HG03571 (cell line): ENCODE results near the gene COQ8B.
A peak's percentile ranks its signal among the peaks of the same experiment; 100 is the strongest.
"Not testable (repeated sequence)": the region's sequence is repeated elsewhere in the genome, so short reads cannot be mapped to it uniquely, and the experiment has no call there.

Source experiments
- ATAC-seq: cut with Tn5 transposase; IDR thresholded peaks from one replicate; pipeline ENCODE4 v1.9.1; 2021; ENCODE audit not compliant: unreplicated experiment

The COQ8B gene

DNA sequence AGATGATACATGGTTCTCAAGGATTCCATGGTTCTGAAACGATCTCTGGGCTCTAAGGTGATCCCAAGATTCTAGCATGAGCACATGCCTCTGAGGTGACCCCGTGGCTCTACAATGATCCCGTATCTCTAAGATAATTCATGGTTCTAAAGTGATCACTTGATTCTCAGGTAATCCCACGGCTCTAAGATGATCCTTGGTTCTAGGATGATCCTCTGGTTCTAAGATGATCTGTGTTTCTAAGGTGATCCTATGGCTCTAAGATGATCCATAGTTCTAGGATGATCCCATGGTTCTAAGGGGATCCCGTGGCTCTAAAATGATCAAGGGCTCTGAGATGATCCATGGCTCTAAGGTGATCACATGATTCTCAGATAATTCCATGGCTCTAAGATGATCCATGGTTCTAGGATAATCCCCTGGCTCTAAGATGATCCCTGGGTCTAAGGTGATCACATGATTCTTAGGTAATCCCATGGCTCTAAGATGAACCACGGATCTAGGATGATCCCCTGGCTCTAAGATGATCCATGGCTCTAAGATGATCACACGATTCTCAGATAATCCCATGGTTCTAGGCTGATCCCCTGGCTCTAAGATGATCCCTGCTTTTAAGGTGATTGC, 47.6 kb downstream of the COQ8B start:
- no peak for ATAC-seq

DNA sequence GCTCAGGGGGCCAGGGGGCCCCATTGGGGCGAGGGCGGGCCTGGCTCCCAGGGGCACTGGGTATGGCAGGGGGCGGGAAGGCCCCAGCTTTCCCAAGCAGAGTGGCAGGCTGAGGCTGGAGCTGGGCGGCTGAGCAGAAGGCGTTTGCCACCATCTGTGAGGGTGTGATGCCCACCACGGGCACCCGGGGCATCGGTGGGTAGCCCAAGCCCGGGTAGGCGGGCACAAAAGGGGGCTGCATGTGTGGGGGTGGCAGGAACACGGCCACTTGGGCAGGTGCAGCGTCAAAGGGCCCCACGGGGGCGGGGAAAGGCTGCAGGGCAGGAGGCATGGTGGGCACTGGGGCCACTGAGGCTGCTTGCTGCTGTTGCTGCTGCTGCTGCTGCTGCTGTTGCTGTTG, 49.1 kb downstream of the COQ8B start:
- ATAC-seq, result no peak

DNA sequence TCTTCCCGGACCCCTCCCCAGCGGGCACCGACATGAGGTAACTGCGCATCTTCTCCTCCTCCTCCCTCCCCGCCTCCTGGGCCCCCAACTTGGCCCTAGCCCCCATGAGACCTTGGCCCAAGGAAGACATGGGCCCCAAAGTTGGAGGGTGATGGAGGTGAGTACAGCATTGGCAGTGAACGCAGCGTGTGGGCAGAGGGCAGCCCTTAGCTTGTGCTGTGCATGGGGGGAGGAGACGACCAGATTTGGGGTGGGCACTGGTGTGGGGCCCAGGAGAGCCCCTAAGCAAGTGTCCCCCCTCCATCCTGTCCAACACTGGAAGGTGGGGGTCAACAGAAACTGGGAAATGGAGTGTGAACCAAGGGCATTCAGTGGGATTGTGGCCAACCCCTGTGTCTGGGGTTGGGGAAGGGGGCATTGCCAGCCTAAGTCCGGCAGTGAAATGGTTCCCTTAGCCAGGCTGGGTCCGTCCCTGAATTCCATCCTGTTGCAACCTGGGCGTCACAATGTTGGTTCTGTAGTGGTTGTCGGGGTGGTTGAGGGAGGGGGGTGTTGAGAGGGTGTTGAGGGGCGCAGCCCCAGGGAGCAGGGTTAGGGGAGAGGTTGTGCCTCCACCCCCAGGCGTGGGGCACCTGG, 49.8 kb downstream of the COQ8B start:
- no peak for ATAC-seq

DNA sequence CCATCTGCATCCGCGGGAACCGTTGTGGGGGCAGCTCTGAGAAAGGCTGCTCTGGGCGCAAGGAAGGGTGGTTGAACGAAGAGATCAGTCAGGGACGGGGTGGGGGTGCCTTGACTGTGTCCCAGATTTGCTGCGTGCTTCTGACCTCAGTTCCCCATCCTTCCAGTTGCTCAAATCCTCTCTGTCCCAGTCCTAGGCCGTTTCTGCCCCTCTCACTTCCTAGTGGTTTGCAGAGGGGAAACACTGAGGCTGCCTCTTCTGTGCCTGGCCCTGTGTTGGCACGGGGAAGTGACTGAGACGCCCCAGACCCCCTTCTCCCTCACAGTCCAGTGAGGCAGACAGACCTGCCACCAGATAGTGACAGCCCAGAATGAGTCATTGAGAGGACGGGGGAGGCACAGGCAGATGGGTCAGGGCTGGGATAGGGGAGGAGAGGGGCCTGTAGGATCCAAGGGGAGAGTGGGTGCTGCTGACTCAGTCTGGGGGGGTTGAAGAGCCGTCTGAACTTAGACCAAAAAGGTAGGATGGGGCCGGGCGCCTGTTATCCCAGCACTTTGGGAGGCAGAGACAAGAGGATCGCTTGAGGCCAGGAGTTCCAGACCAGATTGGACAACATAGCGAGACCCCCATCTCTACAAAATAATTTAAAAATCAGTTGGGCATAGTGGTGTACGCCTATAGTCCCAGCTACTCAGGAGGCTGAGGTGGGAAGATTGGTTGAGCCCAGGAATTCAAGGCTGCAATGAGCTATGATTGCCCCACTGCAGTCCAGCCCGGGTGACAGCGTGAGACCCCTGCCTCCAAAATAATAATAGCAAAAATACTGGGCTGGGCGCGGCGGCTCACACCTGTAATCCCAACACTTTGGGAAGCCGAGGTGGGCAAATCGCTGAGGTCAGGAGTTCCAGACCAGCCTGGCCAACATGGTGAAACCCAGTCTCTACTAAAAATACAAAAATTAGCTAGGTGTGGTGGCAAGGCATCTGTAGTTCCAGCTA, 52.7 kb downstream of the COQ8B start:
- no peak for ATAC-seq

DNA sequence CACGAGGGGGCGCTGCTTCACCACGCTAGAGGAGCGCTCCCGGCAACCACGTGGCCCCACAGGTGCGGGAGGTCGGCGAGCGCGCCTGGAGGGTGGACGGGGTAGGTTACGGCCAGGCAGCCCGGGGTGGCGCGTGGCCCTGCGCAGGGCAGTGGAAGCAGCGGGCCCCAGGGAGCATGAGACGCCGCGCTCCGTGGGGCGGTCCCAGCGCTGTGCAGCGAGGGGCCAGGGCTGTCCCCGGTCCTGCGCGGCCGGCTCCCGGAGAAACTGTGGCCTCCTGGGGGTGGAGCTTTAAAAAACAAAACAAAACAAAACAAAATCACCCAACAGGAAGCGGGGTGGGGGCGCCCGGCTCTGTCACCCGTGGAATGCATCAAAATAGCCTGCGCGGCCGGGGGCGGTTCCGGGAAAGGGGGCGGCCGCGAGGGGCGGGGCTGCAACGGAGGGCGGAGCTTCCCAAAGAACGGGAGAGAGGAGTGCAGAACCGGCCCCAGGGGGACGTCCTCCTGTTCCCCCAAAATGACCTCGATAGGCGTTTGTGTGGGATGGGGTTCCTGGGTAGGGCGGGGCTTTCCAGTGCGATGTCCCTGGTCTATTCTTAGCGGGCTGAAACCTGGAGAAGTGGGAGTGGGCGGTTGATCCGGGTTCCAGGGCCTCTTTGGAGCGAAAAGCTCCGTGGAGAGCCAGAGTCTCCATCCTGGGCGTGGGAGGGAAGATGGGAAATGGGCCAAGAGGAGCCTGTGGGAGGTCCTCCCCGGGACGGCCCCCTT, 53.6 kb downstream of the COQ8B start:
- peak; percentile 67 for ATAC-seq

DNA sequence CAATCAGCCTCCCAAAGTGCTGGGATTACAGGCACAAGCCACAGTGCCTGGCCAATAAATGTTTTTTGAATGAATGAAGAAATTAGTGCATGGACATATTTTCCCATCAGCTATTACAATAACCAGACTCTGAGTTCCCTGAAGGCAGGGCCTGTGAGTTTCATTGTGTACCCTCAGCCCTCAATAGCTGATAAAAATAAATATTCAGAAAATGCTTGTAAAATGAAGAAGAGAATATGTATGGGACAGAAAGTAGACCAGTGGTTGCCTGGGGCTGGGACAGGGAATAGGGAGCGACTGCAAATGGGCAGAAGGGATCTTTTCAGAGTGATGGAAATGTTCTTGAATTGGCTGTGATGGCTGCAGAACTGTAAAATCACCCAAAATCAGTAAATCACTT, 55.1 kb downstream of the COQ8B start:
- no peak for ATAC-seq

DNA sequence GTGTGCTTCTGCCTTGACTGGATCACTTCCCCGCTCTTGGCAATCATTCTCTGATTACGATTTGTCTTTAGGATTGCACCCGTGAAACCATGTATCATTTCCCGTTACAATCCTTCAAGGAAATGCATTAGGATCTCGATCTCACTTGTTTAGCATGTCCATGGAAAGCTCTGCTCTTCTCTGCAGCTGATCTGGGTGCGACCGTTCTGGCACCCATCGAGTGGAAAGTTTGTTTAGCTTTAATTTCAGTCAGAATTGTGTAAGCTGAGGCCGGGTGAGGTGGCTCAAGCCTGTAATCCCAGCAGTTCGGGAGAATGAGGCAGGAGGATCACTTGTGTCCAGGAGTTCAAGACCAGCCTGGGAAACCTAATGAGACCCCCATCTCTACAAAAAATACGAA, 57.1 kb downstream of the COQ8B start:
- no peak for ATAC-seq

DNA sequence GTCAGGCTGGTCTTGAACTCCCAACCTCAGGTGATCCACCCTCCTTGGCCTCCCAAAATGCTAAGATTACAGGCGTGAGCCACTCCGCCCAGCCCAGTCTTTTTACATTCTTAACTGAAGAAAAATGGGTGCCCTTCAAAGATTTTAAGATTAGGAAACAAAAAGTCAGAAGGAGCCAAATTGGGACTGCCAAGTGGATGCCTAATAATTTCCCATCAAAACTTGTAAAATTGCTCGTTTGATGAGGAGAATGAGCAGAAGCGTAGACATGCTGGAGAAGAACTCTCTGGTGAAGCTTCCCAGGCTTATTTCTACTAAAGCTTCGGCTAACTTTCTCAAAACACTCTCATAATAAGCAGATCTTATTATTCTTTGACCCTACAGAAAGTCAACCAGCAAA, 57.6 kb downstream of the COQ8B start:
- ATAC-seq, result no peak

DNA sequence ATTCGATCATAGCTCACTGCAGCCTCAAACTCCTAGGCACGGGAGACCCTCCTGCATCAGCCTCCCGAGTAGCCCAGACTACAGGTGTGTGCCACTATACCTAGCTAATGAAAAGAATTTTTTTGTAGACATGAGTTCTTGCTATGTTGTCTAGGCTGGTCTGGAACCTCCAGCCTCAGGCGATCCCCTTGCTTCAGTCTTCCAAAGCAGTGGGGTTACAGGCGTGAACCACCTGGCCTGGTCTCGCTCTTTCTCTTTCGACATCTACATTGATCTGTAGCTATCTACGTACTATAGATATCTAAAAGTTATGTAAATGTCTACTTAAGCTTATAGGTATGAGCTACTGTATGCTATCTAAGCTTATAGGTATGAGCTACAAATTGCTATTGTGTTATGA, 58.7 kb downstream of the COQ8B start:
- no peak for ATAC-seq

DNA sequence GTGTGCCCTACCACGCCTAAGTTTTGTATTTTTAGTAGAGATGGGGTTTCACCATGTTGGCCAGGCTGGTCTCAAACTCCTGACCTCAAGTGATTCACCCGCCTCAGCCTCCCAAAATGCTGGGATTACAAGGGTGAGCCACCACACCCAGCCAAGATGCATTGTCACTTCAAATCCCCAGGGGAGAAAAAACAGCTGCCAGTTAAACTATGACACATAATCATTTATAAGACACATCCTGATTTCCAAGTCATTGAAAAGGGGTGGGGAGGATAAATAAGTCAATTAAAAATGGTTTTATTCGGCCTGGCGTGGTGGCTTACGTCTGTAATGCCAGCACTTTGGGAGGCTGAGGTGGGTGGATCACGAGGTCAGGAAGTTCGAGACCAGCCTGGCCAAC, 61.0 kb downstream of the COQ8B start:
- not testable (repeated sequence) for ATAC-seq

DNA sequence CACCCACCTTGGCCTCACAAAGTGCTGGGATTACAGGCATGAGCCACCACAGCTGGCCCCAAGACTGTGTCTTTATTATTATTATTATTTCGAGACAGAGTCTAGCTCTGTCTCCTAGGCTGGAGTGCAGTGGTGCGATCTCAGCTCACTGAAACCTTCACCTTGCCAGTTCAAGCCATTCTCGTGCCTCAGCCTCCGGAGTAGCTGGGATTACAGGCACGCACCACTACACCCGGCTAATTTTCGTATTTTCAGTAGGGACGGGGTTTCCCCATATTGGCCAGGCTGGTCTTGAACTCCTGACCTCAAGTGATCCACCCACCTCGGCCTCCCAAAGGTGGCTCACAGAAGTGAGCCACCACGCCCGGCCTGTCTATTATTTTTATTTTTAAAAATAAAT, 64.4 kb downstream of the COQ8B start:
- not testable (repeated sequence) for ATAC-seq

DNA sequence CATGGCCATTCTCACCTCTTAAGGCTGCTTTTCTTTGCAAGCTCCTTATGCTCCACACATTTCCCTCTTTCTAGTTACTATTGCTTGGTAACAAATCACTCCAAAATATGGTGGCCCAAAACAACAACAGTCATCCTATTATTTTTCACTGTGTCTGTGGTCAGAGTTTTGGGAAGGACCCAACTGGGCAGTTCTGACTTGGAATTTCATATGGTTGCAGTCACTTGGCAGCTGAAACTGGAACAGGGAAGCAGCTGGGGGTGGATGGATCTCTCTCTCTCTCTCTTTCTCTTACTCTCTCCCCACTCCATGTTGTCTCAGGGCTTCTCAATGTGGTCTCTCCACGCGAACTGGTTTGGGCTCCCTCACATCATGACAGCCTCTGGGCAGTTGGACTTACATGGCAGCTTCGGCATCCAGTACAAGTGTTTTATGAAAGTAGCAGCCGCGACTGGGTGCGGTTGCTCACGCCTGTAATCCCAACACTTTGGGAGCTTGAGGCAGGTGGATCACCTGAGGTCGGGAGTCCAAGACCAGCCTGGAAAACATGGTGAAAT, 65.9 kb downstream of the COQ8B start:
- no peak for ATAC-seq

DNA sequence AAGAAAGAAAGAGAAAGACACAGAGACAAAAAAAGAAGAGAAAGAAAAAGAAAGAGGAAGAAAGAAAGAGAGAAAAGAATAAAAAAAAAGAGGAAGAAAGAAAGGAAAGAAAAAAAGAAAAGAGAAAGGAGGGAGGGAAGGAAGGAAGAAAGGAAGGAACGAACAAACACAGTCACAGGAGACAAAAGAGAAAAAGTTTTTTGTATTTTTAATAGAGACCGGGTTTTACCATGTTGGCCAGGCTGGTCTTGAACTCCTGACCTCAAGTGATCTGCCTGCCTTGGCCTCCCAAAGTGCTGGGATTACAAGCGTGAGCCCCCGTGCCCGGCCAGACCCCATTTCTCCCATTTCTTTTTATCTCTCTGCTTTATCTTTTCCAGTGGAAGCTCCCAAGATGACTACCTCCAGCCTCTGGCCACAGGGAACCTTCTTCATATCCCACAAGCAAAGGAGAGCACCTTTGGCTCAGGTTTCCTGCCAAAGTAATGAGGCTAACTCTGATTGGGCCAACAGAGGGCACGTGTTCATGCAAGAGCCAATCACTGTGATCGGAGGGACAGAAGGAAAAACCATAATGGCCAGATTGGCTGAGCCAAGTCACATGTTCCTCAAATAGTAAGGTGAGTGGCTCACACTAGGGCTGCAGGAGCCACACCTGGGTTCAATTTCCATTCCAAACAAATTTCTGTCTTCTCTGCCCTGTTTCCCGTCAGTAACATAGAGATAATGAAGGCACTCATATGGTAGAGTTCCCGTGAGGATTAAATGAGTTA, 66.6 kb downstream of the COQ8B start:
- ATAC-seq, result not testable (repeated sequence)

DNA sequence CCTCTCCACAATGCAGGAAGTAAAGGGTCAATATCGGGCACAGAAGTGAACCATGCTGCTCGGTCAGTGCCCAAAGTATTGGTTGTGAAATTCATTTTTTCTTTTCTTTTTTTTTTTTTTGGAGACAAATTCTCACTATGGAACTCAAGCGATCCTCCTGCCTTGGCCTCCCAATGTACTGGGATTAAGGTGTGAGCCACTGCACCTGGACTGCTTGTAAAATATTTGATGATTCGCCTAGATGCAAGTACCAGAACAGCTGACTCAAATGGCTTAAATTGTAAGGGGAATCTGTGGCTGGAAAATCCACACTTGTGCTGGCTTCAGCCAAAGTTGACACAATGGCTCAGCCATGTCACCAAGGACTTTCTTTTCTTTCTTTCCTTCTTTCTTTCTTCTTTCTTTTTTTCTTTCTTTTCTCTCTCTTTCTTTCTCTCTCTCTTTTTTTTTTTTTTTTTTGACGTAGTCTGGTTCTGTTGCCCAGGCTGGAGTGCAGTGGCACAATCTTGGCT, 69.9 kb downstream of the COQ8B start:
- no peak for ATAC-seq

DNA sequence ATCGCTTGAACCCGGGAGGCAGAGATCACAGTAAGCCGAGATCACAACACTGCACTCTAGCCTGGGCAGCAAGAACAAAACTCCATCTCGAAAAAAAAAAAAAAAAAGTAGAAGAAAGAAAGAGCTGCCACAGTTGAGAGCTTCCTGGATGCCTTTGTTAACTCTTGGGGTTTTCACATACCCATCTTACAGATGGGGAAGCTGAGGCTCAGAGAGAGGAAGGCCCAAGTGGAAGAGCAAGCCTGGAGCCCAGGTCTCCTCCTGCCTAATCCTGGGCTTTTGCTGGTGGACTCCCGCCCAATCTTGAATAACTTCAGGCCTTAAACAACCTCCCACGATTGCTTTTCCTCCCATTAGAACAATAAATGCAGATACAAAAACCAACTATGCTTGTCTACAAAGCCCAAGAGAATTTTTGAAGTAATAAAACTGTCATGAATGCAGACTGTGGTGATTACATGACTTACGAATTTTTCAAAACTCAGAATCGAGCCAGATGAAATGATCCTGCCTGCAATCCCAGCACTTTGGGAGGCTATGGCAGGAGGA, 73.9 kb downstream of the COQ8B start:
- no peak for ATAC-seq

DNA sequence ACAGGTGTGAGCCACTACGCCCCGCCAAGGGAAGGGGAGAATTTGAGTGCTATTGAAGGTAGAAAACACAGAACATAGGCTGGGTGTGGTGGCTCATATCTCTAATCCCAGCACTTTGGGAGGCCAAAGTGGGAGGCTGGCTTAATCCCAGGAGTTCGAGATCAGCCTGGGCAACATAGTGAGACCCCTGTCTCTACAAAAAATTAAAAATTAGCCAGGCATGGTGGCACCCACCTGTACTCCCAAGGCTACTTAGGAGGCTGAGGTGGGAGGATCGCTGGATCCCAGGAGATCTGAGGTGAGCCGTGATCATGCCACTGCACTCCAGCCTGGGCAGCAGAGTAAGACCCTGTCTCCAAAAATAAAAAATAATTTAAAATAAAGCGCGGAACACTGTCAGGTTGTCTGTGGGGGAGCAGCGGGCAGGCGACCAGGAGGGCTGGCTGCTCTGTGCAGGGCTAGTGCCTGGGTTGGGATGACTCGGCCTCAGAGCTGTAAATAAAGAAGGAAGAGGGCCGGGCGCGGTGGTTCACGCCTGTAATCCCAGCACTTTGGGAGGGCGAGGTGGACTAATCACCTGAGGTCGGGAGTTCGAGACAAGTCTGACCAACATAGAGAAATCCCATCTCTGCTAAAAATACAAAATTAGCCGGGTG, 74.5 kb downstream of the COQ8B start:
- ATAC-seq, result no peak
